Measurements from ENCODE around the gene ATXN10.

The ATXN10 gene

GRCh38 chr22:45833613-45834012 lies 162.0 kb downstream of the ATXN10 start:
- no peak for DNase-seq

- no peak for DNase-seq
Observed at GRCh38 chr22:45834241-45834640, 162.6 kb downstream of the ATXN10 start.

GRCh38 chr22:45834795-45835194 lies 163.2 kb downstream of the ATXN10 start:
- no peak for DNase-seq

- DNase-seq: no peak
Observed at GRCh38 chr22:45836418-45837169, 165.0 kb downstream of the ATXN10 start.

- DNase-seq: no peak
Observed at GRCh38 chr22:45837508-45837907, 165.9 kb downstream of the ATXN10 start.

GRCh38 chr22:45838305-45838887 lies 166.8 kb downstream of the ATXN10 start:
- DNase-seq: no peak

GRCh38 chr22:45840483-45840882 lies 168.8 kb downstream of the ATXN10 start:
- DNase-seq: no peak

GRCh38 chr22:45842291-45842991 lies 170.8 kb downstream of the ATXN10 start:
- DNase-seq: no peak

GRCh38 chr22:45843031-45843430 lies 171.4 kb downstream of the ATXN10 start:
- no peak for DNase-seq

GRCh38 chr22:45843986-45844385 lies 172.4 kb downstream of the ATXN10 start:
- no peak for DNase-seq

- no peak for DNase-seq
Observed at GRCh38 chr22:45845076-45845487, 173.4 kb downstream of the ATXN10 start.

- DNase-seq: no peak
Observed at GRCh38 chr22:45846952-45847351, 175.3 kb downstream of the ATXN10 start.

GRCh38 chr22:45848904-45849303 lies 177.3 kb downstream of the ATXN10 start:
- no peak for DNase-seq

- no peak for DNase-seq
Observed at GRCh38 chr22:45852826-45853225, 181.2 kb downstream of the ATXN10 start.

- DNase-seq: no peak
Observed at GRCh38 chr22:45855961-45856360, 184.3 kb downstream of the ATXN10 start.

- no peak for DNase-seq
Observed at GRCh38 chr22:45857519-45857918, 185.9 kb downstream of the ATXN10 start.

- DNase-seq: no peak
Observed at GRCh38 chr22:45859231-45860161, 187.9 kb downstream of the ATXN10 start.

GRCh38 chr22:45860201-45860600 lies 188.6 kb downstream of the ATXN10 start:
- DNase-seq: no peak

- no peak for DNase-seq
Observed at GRCh38 chr22:45861259-45861658, 189.6 kb downstream of the ATXN10 start.

GRCh38 chr22:45863981-45864751 lies 192.5 kb downstream of the ATXN10 start:
- DNase-seq: peak; percentile 63

GRCh38 chr22:45864959-45865476 lies 193.4 kb downstream of the ATXN10 start:
- DNase-seq: no peak

GRCh38 chr22:45865561-45866125 lies 194.0 kb downstream of the ATXN10 start:
- no peak for DNase-seq
